HG03103 (cell line): ENCODE results near the gene OLFM1.

Experiments
- ATAC-seq: cut with Tn5 transposase; IDR thresholded peaks from one replicate; pipeline ENCODE4 v1.9.1; 2021; ENCODE audit warnings: low read depth; ENCODE audit not compliant: unreplicated experiment

OLFM1 gene

GRCh38 chr9:135087489-135087792 is at the start of gene OLFM1:
Gene OLFM1, plus strand, starts transcription at chr9:135087668. Its CDS starts 322 bp downstream, at chr9:135087990.
- no peak for ATAC-seq

GRCh38 chr9:135038331-135038730 is 49.1 kb upstream of the OLFM1 start:
- no peak for ATAC-seq

GRCh38 chr9:135038826-135039225 is 48.6 kb upstream of the OLFM1 start:
- no peak for ATAC-seq

- ATAC-seq = no peak
Measured at GRCh38 chr9:135039266-135039870, 48.1 kb upstream of the OLFM1 start.

- no peak for ATAC-seq
Measured at GRCh38 chr9:135039916-135040645, 47.4 kb upstream of the OLFM1 start.

GRCh38 chr9:135040892-135041291 is 46.6 kb upstream of the OLFM1 start:
- ATAC-seq = no peak

- ATAC-seq = no peak
Measured at GRCh38 chr9:135043345-135043744, 44.1 kb upstream of the OLFM1 start.

- ATAC-seq = no peak
Measured at GRCh38 chr9:135045264-135045927, 42.1 kb upstream of the OLFM1 start.

GRCh38 chr9:135045928-135046738 is 41.3 kb upstream of the OLFM1 start:
- ATAC-seq = no peak

- ATAC-seq = no peak
Measured at GRCh38 chr9:135046739-135047350, 40.6 kb upstream of the OLFM1 start.

GRCh38 chr9:135047521-135047920 is 39.9 kb upstream of the OLFM1 start:
- no peak for ATAC-seq

GRCh38 chr9:135048046-135048757 is 39.3 kb upstream of the OLFM1 start:
- no peak for ATAC-seq

- ATAC-seq = no peak
Measured at GRCh38 chr9:135048758-135049444, 38.6 kb upstream of the OLFM1 start.

GRCh38 chr9:135049460-135049859 is 38.0 kb upstream of the OLFM1 start:
- ATAC-seq = no peak

- no peak for ATAC-seq
Measured at GRCh38 chr9:135050072-135050990, 37.1 kb upstream of the OLFM1 start.

- ATAC-seq = no peak
Measured at GRCh38 chr9:135051316-135052038, 36.0 kb upstream of the OLFM1 start.

- ATAC-seq = no peak
Measured at GRCh38 chr9:135053133-135053532, 34.3 kb upstream of the OLFM1 start.

- no peak for ATAC-seq
Measured at GRCh38 chr9:135055181-135055580, 32.3 kb upstream of the OLFM1 start.
